ENCODE measurements around the gene AHRR.
"Not testable (repeated sequence)": the region's sequence is repeated elsewhere in the genome, so short reads cannot be mapped to it uniquely, and the experiment has no call there.

AHRR gene

DNA sequence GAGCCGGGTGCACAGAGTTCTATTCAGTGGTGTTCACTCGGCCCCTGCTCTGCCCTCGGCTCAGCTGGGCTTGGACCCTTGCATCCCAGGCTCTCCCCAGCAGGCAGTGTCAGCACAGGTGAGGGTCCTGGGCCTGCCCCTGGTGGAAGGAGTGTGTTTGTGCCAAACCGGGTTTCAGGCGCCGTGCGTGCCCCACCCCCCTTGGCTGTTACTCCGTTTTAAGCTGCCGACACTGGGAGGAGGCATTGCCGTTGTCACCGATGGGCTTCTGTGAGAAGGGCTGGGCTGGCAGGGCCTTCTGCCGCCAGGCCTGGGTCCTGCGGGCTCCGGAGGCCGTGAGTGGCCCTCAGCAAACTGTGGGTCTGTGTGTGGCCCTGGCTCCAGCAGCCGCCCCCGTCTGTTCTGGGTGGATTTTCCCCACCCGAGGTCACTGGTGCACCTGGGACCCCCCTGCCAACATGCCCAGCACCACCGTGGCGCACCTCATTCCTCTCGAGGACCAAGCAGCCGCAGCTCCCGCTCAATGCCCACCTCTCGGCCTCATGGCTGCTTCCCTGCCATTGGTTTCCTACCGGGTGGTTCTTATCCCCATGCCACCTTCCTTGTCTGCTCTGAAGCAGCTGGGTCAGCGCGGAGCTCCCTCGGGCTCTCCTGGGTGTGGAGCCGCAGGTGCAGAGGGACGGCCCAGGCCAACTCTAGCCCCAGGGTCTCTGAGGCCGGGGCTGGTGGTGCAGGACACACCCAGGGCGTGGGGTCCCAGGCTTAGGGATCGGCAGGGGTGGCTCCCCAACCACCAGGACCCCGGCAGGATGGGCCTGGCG, 77.2 kb downstream of the AHRR start:
- no peak for DNase-seq

- peak; percentile 83 for DNase-seq
Observed at GRCh38 chr5:399296-400281, 78.1 kb downstream of the AHRR start.

GRCh38 chr5:400282-401145, 79.0 kb downstream of the AHRR start:
- DNase-seq, result no peak

DNA sequence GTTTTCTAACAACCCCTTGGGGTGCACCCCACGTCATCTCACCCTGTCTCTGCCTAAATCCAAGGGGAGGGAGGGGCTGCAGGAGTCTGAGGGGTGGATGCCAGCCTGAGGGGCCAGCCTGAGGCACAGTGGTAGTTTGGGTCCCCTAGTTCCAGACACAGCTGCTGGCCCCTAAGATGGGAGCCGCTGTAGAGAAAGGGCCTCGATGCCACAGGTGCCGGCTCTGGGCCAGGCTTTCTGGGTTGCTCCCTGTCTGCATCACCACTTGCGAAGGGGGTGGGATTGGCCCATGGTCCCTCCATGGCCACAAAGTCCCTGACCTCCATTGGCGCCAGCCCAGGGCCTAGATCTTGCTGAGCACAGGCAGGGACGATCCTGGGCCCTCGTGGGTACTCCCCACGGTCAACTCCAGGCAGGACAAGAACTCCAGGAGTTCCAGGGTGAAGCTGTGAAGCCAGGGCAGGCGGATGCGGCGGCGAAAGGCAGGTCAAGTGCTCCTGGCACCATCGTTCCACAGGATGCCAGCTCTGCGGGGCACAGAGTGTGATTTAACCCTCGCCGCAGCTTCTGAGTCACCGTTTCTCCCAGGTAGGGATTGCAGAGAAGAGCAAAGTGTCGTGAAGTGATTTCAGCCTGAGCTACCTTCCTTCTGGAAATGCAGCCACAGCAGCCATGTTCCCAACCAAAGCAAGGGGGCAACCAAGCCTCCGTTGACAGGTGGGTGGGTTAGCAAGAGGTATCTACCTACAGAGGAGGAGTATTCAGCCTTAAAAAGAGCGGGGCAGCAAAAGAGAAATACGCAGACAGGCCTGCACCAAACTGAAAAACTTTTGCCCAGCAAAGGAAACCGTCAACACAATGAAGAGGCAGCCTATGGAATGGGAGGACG, 79.9 kb downstream of the AHRR start:
- DNase-seq, result no peak

- DNase-seq, result not testable (repeated sequence)
Observed at GRCh38 chr5:402219-402614, 80.7 kb downstream of the AHRR start.

GRCh38 chr5:402615-403359, 81.3 kb downstream of the AHRR start:
- DNase-seq, result peak; percentile 36

DNA sequence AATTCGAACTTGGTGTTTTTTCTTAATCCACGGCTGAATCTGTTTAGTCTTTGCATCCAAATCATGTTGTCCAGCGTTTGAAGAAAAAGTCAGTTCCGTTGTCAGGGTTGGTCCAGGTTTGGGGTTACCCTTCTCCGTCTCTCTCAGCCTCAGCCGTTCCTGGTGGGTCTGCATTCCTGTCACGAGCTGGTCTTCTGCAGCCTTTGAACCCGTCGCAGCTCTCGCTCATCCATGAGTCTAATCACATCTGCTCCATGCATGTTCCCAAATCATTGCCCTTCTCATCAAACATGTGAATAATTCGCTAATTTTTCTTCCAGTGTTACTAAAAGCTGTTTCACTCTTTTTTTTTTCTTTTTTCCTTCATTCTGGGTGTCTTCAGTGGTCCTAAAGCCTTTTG, 82.5 kb downstream of the AHRR start:
- DNase-seq, result no peak

GRCh38 chr5:404666-405241, 83.2 kb downstream of the AHRR start:
- DNase-seq, result no peak

- no peak for DNase-seq
Observed at GRCh38 chr5:405421-405820, 83.9 kb downstream of the AHRR start.

DNA sequence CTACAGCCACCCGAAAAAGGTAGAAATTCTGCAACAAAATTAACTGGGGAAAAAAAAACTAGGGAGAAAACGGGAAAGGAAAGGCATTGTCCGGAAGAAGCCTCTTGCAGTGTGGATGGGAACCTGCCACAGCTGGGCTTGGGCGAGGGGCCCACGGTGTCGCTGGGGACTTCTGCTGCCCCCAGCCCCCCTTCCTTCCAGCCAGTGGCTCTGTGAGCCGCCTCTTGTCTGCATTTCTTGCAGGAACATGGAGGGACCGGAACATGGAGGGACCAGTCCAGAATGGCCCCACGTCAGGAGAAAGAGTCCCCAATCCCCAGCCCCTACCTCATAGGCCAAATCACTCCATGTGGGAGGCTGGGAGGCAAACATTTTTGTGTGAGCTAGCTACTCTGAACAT, 84.5 kb downstream of the AHRR start:
- DNase-seq, result no peak

- no peak for DNase-seq
Observed at GRCh38 chr5:407051-407450, 85.5 kb downstream of the AHRR start.

GRCh38 chr5:407801-408268, 86.3 kb downstream of the AHRR start:
- no peak for DNase-seq

DNA sequence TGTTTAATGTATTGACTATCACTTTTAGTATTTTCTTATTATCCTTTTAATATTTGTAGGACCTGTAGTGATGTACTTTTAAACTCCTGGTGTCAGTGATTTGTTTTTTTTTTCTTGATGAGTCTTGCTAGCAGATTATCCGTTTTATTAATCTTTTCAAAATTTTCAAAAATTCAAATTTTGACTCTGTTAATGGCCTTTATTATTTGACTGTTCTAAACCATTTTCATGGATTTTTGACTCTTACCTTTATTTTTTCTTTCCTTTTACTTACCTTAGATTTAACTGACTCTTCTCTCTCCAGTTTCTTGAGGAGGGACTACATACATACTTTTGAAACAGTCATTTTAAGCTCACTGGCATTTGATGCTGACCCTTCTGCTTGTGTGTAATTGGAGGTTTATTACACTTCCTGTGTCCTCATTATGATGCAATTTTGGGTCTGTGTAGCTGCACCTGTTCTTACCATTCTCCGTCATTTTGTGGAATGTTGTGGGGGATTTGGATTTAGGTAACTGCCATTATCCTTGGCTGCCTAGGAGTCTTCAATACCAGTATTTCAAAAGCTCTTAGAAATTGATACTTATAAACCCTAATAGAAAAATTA, 89.5 kb downstream of the AHRR start:
- no peak for DNase-seq

DNA sequence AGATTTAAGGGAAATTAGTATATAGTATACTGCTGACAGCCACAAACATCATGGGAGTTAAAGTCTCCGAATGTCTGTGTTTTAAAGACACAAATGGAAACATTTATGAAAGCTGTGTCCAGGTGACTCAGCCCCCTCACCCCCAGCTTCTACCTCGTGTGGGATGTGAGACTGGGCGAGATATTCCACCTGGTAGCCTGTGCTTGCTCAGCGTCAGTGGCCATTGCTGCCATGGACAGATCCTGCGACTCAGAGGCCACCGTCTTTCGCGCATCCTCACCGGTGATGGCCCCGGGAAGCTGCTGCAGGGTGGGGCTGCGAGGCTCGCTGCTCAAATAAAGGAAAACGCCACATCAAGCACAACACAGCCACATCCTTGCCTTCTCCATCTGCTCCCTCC, 90.2 kb downstream of the AHRR start:
- DNase-seq, result no peak

GRCh38 chr5:414991-415927, 93.7 kb downstream of the AHRR start:
- DNase-seq, result not testable (repeated sequence)

GRCh38 chr5:415928-416635, 94.6 kb downstream of the AHRR start:
- no peak for DNase-seq

- DNase-seq, result no peak
Observed at GRCh38 chr5:416636-416960, 95.1 kb downstream of the AHRR start.
